Activated naive CD8-positive, alpha-beta T cell treated with anti-CD3 and anti-CD28 coated beads, Interleukin-2, amount 10 ng/mL, durations not matched to agents 7 days and 5 days (primary cell): ENCODE results near the gene DCAF15. TPM values are rescaled to one million over a fixed set of nuclear protein-coding genes. Genes with fewer than 3 reads are reported as not detected.

ENCODE experiments used
- ATAC-seq: fragments of 150-1000 bp; cut with Tn5 transposase; one replicate; pipeline ENCODE4 v1.10.0; 2021; ENCODE audit warnings: low read depth, moderate library complexity
- POLR2A ChIA-PET: fragments of 350-600 bp; sonication (Branson Sonifier 250); formaldehyde crosslinking; loops from one replicate; lab custom pipeline; 2021; ENCODE audit warnings: antibody characterized with exemption; lab: Charles Lee
- DNase-seq: peaks from one replicate; pipeline ENCODE4 v3.0.0; 2021
- H3K27ac Mint-ChIP-seq: one replicate; pipeline ENCODE4 v1.8.0; 2022; ENCODE audit warnings: mild to moderate bottlenecking, mixed read lengths
- H3K27me3 Mint-ChIP-seq: one replicate; pipeline ENCODE4 v1.8.0; 2022; ENCODE audit warnings: mild to moderate bottlenecking, moderate library complexity, mixed read lengths
- H3K36me3 Mint-ChIP-seq: one replicate; pipeline ENCODE4 v1.8.0; 2021; ENCODE audit warnings: mild to moderate bottlenecking, mixed read lengths
- H3K4me1 Mint-ChIP-seq: one replicate; pipeline ENCODE4 v1.8.0; 2021; ENCODE audit warnings: mixed read lengths
- H3K4me3 Mint-ChIP-seq: one replicate; pipeline ENCODE4 v1.8.0; 2022; ENCODE audit warnings: mild to moderate bottlenecking, moderate library complexity, mixed read lengths
- H3K9me3 Mint-ChIP-seq: one replicate; pipeline ENCODE4 v1.8.0; 2021; ENCODE audit warnings: mixed read lengths
- total RNA-seq, 2 experiments: library from RNA; stranded (reverse); gene quantifications; one replicate each; pipeline ENCODE4 v1.2.3, GENCODE V29; 2021

DCAF15 gene
- total RNA-seq, 2 experiments from 2014 or later = 105 to 106 TPM

DNA sequence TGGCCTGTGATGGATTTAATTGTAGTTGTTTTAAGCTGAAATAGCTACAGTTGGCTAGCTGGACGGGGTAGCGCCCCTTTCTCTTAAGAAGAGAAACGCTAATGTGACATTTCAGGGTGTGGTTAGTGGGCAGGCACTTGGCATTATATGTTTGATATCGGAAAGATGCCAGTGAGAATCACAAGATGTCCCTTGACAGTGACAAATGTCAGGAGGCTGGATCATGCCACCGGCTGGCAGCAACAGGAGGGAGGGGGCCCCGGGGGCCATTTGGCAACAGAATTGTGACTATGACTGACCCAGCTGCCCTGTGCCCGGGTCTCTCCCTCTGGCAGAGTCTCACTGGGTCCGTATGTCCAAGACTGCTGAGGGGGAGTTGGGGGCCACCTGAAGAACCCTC, 4.7 kb downstream of the DCAF15 start:
- ATAC-seq (no peak), DNase-seq (no peak)
- Mint-ChIP-seq H3K36me3 (peaks cover 4% of the 10 kb centered on the region), H3K9me3 (no peaks in the 10 kb centered on the region), H3K4me1 (peaks cover 9% of the 10 kb centered on the region), H3K27ac (no peak overlapping the region), H3K27me3 (no peaks in the 10 kb centered on the region), H3K4me3 (no peak overlapping the region)
- POLR2A ChIA-PET = interaction anchor here (1.0 to 1.3 kb wide), 3 partner anchors 28 to 75 kb away, joined by 4 to 5 read pairs (median 5); partner anchors contain the start of genes IL27RA and RFX1

DNA sequence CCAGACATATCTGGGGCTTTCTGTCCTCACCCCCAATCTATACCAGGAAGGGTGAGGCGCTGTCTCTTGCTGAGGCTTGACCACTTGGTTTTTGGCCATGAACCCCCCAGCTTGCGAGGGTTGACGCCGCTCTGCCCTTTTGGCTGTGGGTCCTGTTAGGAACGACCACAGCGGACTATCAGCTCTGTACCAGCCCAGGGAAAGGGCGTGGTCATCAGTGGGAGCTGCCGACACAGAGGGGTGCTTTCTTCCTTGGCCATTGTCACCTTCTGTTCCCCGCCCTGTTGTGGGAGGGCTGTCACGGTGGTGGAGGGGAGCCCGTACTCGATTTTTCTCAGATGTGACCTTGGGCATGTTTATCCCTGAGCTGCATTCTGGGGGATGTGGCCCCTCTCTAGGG, 5.7 kb downstream of the DCAF15 start:
- POLR2A ChIA-PET = interaction anchor here (1.0 to 1.2 kb wide), 2 partner anchors 15 to 72 kb away, joined by 3 read pairs; no protein-coding TSS in a partner anchor
- peaks cover 4% of the 10 kb centered on the region for H3K36me3 Mint-ChIP-seq
- no peak overlapping the region for H3K27ac Mint-ChIP-seq
- peaks cover 9% of the 10 kb centered on the region for H3K4me1 Mint-ChIP-seq
- H3K9me3 Mint-ChIP-seq = no peaks in the 10 kb centered on the region
- H3K4me3 Mint-ChIP-seq = no peak overlapping the region
- DNase-seq (no peak), ATAC-seq (no peak)
- H3K27me3 Mint-ChIP-seq = no peaks in the 10 kb centered on the region

DNA sequence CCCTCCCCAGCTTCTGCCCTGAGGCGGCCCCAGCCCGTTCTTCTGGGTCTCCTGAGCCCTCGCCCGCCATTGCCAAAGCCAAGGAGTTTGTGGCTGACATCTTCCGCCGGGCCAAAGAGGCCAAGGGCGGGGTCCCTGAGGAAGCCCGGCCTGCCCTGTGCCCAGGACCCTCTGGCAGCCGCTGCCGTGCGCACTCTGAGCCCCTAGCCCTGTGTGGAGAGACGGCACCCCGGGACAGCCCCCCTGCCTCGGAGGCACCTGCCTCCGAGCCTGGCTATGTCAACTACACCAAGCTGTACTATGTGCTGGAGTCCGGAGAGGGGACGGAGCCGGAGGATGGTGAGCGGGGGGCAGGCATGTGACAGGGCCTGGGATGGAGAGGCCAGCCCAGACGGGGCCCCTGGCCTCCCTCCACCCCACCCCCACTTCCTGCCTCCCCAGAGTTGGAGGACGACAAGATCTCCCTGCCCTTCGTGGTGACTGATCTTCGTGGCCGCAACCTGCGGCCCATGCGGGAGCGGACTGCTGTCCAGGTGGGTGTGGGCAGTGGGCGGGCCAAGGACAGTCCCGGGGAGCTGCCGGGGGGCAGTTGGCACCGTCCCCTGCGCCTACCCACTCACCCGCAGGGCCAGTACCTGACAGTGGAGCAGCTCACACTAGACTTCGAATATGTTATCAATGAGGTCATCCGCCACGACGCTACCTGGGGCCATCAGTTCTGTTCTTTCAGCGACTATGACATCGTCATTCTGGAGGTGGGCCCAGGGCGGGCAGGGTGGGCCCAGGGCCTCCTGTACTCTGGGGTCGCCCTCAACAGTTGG, 7.0 kb downstream of the DCAF15 start:
- Mint-ChIP-seq H3K4me1 (peaks cover 1% of the 10 kb centered on the region), H3K27ac (no peak overlapping the region), H3K9me3 (no peaks in the 10 kb centered on the region), H3K36me3 (peaks cover 4% of the 10 kb centered on the region), H3K27me3 (no peaks in the 10 kb centered on the region), H3K4me3 (no peak overlapping the region)
- ATAC-seq (no peak), DNase-seq (no peak)
- POLR2A ChIA-PET = interaction anchor here (1.2 to 1.5 kb wide), 2 partner anchors 62 to 73 kb away, joined by 4 to 7 read pairs; no protein-coding TSS in a partner anchor

DNA sequence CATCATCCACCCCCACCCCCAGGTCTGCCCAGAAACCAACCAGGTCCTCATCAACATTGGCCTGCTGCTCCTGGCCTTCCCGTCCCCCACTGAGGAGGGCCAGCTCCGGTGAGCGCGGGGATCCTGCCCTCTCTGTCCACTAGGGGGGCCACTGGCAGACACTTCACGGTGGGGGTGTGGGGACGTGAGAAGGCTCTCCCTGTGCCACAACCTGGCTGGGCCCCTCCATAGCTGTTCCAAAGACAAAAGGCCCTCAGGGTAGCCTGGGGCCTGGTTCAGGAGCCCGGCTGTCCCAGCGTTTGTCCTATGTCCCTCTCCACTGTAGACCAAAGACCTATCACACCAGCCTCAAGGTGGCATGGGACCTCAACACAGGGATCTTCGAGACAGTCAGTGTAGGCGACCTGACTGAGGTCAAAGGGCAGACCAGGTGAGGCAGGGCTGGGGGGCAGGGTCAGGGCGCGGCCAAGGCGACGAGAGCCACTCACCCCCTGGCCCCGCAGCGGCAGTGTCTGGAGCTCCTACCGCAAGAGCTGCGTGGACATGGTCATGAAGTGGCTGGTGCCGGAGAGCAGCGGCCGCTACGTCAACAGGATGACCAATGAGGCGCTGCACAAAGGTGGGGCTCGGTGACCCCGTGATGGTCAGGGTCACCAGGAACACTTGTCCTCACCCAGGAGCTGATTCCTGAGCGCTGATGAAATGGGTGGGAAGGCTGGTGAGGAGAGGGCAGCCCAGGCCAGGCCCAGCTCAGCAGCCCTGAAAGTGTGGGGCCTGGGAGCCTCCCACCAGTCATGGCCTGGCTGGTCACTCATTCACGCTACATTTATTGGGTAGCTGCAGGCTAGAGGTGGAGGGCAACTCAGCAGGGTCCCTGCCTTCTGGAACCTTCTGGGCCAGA, 7.9 kb downstream of the DCAF15 start:
- DNase-seq = no peak
- Mint-ChIP-seq H3K4me3 (no peak overlapping the region), H3K36me3 (peaks cover 2% of the 10 kb centered on the region), H3K27me3 (no peaks in the 10 kb centered on the region), H3K27ac (no peak overlapping the region), H3K9me3 (no peaks in the 10 kb centered on the region), H3K4me1 (peaks cover 1% of the 10 kb centered on the region)
- POLR2A ChIA-PET = interaction anchor here (1.2 to 2.7 kb wide), 3 partner anchors 18 to 72 kb away, joined by 4 to 10 read pairs (median 7); no protein-coding TSS in a partner anchor
- ATAC-seq = peak; percentile 22

DNA sequence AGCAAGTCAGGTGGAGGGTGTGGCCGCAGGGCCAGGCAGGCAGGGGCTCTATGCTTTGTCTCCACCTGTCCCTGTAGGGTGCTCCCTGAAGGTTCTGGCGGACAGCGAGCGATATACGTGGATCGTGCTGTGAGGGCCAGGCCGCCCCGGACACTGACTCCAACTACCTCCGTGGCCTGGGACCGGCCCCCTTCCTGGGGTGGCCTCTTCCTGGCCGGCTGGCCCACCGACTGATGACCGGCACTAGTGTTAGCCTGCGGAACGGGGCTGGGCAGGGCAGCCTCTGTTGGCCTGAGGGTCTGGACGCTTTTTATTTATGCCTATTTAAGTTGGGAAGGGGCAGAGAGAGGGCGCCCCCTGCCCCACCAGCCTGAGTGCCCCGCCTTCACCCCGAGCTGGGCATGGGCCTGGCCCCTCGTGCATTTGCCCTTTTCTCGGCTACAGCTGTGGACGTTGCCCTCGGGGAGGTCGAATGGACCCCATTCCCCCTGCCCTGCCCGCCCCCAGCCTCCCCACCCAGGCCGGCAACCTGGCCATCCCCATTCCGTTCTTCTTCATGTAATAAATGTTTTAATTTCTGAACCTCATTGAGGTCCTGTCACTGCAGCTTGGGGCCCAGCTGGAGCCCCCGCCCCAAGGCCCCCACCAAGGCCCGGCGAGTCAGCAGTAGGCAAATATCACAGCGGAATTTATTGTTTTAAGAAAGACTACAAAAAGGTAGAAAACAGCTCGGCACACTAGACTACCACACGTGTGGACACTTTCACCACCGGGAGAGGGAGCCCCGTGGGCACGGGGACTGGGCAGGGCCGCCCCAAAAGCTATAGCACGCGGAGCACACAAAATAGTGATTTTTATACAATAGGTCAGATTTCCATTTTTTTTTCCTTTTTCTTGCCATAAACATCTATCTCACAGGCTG, 8.8 kb downstream of the DCAF15 start:
- DNase-seq = no peak
- Mint-ChIP-seq H3K27ac (no peak overlapping the region), H3K4me3 (no peak overlapping the region), H3K9me3 (no peaks in the 10 kb centered on the region), H3K36me3 (peaks cover 2% of the 10 kb centered on the region), H3K4me1 (peaks cover 1% of the 10 kb centered on the region), H3K27me3 (no peaks in the 10 kb centered on the region)
- no peak for ATAC-seq
- POLR2A ChIA-PET = interaction anchor here (1.2 to 2.7 kb wide), 4 partner anchors 8 to 71 kb away, joined by 4 to 10 read pairs (median 6); partner anchors contain the start of gene DCAF15

DNA sequence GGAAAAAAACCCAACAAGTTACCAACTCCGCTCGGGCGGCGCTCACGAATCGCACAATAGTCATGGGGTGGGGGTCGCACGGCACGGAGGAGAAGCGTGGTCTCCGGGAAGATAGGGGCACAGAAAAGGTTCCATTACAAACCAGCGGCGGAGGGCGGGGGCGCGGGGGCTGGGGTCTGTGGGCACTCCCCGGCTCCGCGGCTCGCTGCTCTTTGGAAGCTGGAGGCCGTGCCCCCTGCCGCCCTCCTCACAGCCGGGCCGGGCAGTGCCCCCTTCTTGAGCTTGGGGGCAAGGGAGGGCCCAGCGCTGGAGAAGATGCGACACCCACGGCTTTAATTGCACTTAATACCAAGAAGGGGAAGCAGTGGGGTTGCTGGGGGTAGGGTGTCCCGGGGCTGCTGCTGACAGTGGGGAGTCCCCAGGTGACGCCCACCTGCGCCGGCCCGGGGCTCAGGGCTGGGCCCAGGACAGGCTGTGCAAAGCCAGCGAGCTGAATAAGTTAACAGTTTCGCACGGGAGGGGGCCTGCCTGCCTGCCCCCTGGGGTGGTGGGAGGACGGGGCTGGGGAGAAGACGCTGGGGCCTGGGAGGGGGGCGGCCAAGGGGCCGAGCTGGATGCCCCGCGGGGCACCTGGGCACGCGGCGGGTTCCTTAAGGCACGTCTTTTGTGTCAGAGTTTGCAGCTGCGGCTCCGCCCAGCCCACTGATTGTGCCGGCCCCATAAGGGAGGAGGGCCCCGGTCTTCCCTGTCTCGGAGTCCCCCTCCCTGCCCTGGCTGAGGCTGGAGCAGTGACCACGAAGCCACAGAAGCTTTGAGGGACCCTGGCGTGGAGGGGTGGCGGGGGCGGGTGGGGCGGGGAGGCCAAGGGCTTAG, 9.8 kb downstream of the DCAF15 start:
- Mint-ChIP-seq H3K4me3 (no peak overlapping the region), H3K27me3 (no peaks in the 10 kb centered on the region), H3K9me3 (no peaks in the 10 kb centered on the region), H3K27ac (no peak overlapping the region), H3K4me1 (peaks cover under 1% of the 10 kb centered on the region), H3K36me3 (peaks cover under 1% of the 10 kb centered on the region)
- POLR2A ChIA-PET = interaction anchor here (0.6 to 2.7 kb wide), 5 partner anchors 9 to 53 kb away, joined by 3 to 10 read pairs (median 4); partner anchors contain the start of gene DCAF15
- no peak for DNase-seq
- ATAC-seq = no peak

DNA sequence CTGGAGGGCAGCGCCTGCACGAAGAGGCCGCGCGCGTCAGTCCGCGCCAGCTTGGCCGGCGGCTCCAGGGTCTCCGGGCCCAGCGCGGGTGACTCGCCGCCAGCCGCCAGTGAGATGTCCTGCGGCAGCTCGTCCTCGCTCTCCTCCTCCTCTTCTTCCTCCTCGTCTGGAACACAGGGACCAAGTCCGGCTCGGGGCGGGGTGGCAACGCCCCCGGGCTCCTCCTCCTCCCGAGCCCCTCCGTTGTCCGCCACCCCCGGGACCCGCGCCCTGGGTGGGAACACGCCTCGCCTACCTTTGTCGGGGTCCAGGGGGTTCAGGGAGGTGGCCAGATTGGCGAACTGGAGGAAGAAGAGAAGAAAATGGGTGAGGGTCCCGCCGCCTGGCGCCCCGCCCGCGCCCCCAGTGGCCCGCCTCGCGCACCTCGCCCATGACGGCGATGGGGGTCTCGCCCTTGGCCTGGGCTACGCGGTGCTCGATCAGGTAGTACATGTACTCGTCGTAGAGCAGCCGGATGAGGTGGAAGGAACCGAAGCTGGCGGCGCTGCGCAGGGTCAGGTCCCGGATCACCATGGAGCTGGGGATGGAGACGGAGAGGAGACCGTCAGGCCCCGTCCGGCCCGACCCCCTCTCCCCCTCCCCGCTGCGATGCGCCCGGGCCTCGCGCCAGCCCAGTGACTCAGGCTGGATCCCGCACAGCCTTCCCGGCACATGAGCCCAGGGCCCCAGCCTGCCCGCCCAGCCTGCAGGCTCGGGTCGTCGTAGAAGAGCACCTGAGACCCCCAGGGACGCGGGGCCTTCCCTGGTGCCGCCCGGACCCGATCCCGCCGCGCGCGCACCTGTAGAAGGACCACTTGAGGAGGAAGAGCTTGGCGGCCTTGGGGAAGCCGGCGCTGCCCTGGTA, 10.6 kb downstream of the DCAF15 start:
- no peaks in the 10 kb centered on the region for H3K27me3 Mint-ChIP-seq
- H3K9me3 Mint-ChIP-seq = no peaks in the 10 kb centered on the region
- DNase-seq (no peak), ATAC-seq (no peak)
- H3K27ac Mint-ChIP-seq = no peak overlapping the region
- POLR2A ChIA-PET = interaction anchor here (0.6 to 2.7 kb wide), 5 partner anchors 10 to 60 kb away, joined by 3 to 10 read pairs (median 5); partner anchors contain the start of gene DCAF15
- H3K36me3 Mint-ChIP-seq = no peaks in the 10 kb centered on the region
- no peaks in the 10 kb centered on the region for H3K4me1 Mint-ChIP-seq
- no peak overlapping the region for H3K4me3 Mint-ChIP-seq

DNA sequence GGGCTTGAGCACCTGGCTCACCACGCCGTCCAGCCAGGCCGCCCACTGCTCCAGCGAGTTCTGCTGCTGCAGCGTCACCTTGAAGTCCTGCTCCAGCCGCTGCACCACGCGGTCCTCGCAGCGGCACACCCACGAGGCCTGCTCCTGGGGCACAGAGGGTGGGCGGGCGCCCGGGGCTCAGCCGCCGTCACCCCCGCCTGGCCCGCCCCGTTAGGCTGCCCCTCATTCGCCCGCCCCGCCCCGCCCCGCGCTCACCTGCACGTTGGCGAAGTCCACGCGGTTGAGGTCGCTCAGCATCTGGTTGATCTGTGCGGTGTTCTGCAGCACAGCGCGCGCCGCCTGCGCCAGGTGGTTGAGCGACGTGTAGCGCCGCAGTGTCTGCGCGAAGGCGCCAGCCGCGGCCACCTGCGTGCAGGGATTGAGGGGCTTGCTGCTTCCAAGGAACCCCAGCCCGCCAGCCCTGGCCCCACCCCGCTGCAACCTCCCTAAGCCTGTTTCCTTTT, 11.3 kb downstream of the DCAF15 start:
- H3K4me1 Mint-ChIP-seq = no peaks in the 10 kb centered on the region
- ATAC-seq (no peak), DNase-seq (no peak)
- POLR2A ChIA-PET = interaction anchor here (0.6 kb wide), 1 partner anchor 59 kb away, joined by 5 read pairs; no protein-coding TSS in a partner anchor
- no peaks in the 10 kb centered on the region for H3K36me3 Mint-ChIP-seq
- no peak overlapping the region for H3K27ac Mint-ChIP-seq
- no peak overlapping the region for H3K4me3 Mint-ChIP-seq
- H3K27me3 Mint-ChIP-seq = no peaks in the 10 kb centered on the region
- H3K9me3 Mint-ChIP-seq = no peaks in the 10 kb centered on the region

DNA sequence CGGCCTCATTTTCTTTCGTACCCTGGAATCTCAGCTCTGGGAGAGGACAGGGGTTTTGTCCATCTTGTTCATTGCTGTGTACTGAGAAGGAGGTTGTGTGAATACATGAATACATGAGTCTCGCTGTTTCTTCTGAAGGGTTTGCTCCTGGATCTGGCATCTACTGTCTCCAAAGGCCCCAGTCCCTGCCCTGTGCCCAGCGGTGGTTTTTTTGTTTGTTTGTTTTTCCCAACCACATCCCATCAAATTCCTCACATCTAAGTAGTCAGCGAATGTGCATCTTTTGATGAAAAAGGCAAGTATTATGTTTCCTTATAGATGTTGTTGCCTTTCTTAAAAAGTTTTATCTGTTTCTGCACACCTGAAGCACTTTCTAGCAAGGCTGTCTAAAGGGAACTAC, 12.5 kb downstream of the DCAF15 start:
- DNase-seq = no peak
- Mint-ChIP-seq H3K9me3 (no peaks in the 10 kb centered on the region), H3K36me3 (peaks cover 4% of the 10 kb centered on the region), H3K27ac (peak overlapping the region; percentile 61), H3K4me3 (no peak overlapping the region), H3K4me1 (no peaks in the 10 kb centered on the region), H3K27me3 (no peaks in the 10 kb centered on the region)
- ATAC-seq = no peak
- POLR2A ChIA-PET = interaction anchor here (0.6 kb wide), 1 partner anchor 38 kb away, joined by 3 read pairs; no protein-coding TSS in a partner anchor

DNA sequence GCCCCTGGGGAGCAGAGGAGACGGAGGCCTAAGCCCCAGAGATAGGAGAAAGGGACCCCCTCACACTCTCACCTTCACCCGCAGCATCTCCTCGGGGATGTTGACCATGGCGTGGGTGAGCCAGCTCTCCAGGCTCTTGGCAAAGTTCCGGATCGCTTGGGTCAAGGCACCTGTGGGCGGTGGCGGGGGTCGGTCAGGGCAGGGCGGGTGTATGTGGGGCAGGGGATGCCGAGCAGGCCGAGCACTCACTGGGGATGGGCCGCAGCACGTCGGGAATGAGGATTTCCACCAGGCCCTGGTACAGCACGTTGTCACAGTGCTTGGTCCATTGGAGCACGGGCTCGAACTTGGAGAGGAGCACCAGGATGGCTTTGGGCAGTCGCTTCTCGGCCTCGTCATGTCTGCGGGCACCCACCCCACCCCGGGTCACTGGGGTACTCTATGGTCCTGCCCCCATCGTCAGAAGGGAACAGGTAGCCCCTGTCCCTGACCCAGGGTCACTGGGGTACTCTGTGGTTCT, 13.1 kb downstream of the DCAF15 start:
- no peaks in the 10 kb centered on the region for H3K27me3 Mint-ChIP-seq
- H3K36me3 Mint-ChIP-seq = peaks cover 4% of the 10 kb centered on the region
- no peaks in the 10 kb centered on the region for H3K9me3 Mint-ChIP-seq
- no peak for DNase-seq
- no peaks in the 10 kb centered on the region for H3K4me1 Mint-ChIP-seq
- no peak overlapping the region for H3K27ac Mint-ChIP-seq
- no peak for ATAC-seq
- POLR2A ChIA-PET = no interaction called here
- no peak overlapping the region for H3K4me3 Mint-ChIP-seq
